H9 (cell line): Measurements from ENCODE around the gene SATB2. TPM values are rescaled to one million over a fixed set of nuclear protein-coding genes. Genes with fewer than 3 reads are reported as not detected.

ENCODE experiments used
- DNase-seq: peaks from one replicate; pipeline ENCODE4 v3.0.0-alpha.2; 2017
- H2AFZ ChIP-seq: one replicate; pipeline ENCODE4 v1.6.1; 2013; ENCODE audit warnings: mild to moderate bottlenecking, low read length, control low read depth, moderate library complexity
- H2AK5ac ChIP-seq: 2 replicates; pipeline ENCODE4 v1.6.1; 2013; ENCODE audit warnings: low read length, control low read depth, mixed read lengths; ENCODE audit not compliant: insufficient read length
- H2BK120ac ChIP-seq: one replicate; pipeline ENCODE4 v1.6.1; 2013; ENCODE audit warnings: low read depth, mild to moderate bottlenecking, low read length, control low read depth, inconsistent platforms; ENCODE audit not compliant: poor library complexity, severe bottlenecking
- H2BK12ac ChIP-seq: 2 replicates; pipeline ENCODE4 v1.6.1; 2013; ENCODE audit warnings: low read length, control low read depth, mixed read lengths, low read depth; ENCODE audit not compliant: insufficient read length
- H2BK15ac ChIP-seq: 2 replicates; pipeline ENCODE4 v1.6.1; 2013; ENCODE audit warnings: low read depth, low read length, control low read depth
- H2BK20ac ChIP-seq: one replicate; pipeline ENCODE4 v1.6.1; 2013; ENCODE audit warnings: low read depth, mild to moderate bottlenecking, low read length, control low read depth, inconsistent platforms; ENCODE audit not compliant: poor library complexity, severe bottlenecking
- H2BK5ac ChIP-seq: 2 replicates; pipeline ENCODE4 v1.6.1; 2013; ENCODE audit warnings: low read length, control low read depth, mixed read lengths; ENCODE audit not compliant: insufficient read length
- H3K14ac ChIP-seq: 2 replicates; pipeline ENCODE4 v1.6.1; 2013; ENCODE audit warnings: low read length, control low read depth; ENCODE audit not compliant: insufficient read depth
- H3K18ac ChIP-seq: 2 replicates; pipeline ENCODE4 v1.6.1; 2013; ENCODE audit warnings: low read depth, mild to moderate bottlenecking, mixed read lengths, low read length, control low read depth; ENCODE audit not compliant: insufficient read length
- H3K23ac ChIP-seq: 2 replicates; pipeline ENCODE4 v1.6.1; 2013; ENCODE audit warnings: low read length, control low read depth, mixed read lengths, low read depth; ENCODE audit not compliant: insufficient read length
- H3K23me2 ChIP-seq: 2 replicates; pipeline ENCODE4 v1.6.1; 2013; ENCODE audit warnings: low read depth, mild to moderate bottlenecking, mixed read lengths, low read length, control low read depth; ENCODE audit not compliant: insufficient read length, poor library complexity, severe bottlenecking
- H3K27ac ChIP-seq: 2 replicates; pipeline ENCODE4 v1.5.1; 2013; ENCODE audit warnings: low read length, control low read depth, mixed read lengths, low read depth; ENCODE audit not compliant: insufficient read length
- H3K27me3 ChIP-seq: 2 replicates; pipeline ENCODE4 v1.6.1; 2013; ENCODE audit warnings: low read length, control low read depth, inconsistent platforms; ENCODE audit not compliant: insufficient read depth
- H3K4ac ChIP-seq: 2 replicates; pipeline ENCODE4 v1.6.1; 2013; ENCODE audit warnings: low read depth, mild to moderate bottlenecking, control low read depth, inconsistent platforms, low read length, moderate library complexity
- H3K4me1 ChIP-seq: 2 replicates; pipeline ENCODE4 v1.6.1; 2013; ENCODE audit warnings: low read length, control low read depth, inconsistent platforms; ENCODE audit not compliant: insufficient read depth
- H3K4me2 ChIP-seq: 2 replicates; pipeline ENCODE4 v1.6.1; 2013; ENCODE audit warnings: low read length, control low read depth, mixed read lengths; ENCODE audit not compliant: insufficient read length, insufficient read depth
- H3K56ac ChIP-seq: 2 replicates; pipeline ENCODE4 v1.6.1; 2013; ENCODE audit warnings: low read depth, mild to moderate bottlenecking, mixed read lengths, low read length, control low read depth; ENCODE audit not compliant: insufficient read length
- H3K79me1 ChIP-seq: 2 replicates; pipeline ENCODE4 v1.6.1; 2013; ENCODE audit warnings: low read depth, mild to moderate bottlenecking, moderate library complexity, low read length, control low read depth, inconsistent platforms; ENCODE audit not compliant: insufficient read depth, poor library complexity, severe bottlenecking
- H3K79me2 ChIP-seq: 2 replicates; pipeline ENCODE4 v1.6.1; 2013; ENCODE audit warnings: low read length, control low read depth, inconsistent platforms; ENCODE audit not compliant: insufficient read depth
- H3K9ac ChIP-seq: 2 replicates; pipeline ENCODE4 v1.6.1; 2013; ENCODE audit warnings: low read length, control low read depth, mixed read lengths; ENCODE audit not compliant: insufficient read length; ENCODE audit errors: extremely low read depth
- H3K9me3 ChIP-seq: one replicate; pipeline ENCODE4 v1.6.1; 2013; ENCODE audit warnings: low read depth, low read length, inconsistent platforms; ENCODE audit not compliant: control insufficient read depth
- H3T11ph ChIP-seq: one replicate; pipeline ENCODE4 v1.6.1; 2013; ENCODE audit warnings: mild to moderate bottlenecking, low read length, control low read depth, inconsistent platforms
- H4K20me1 ChIP-seq: one replicate; pipeline ENCODE4 v1.6.1; 2013; ENCODE audit not compliant: control insufficient read depth, insufficient read length, insufficient read depth
- H4K5ac ChIP-seq: 2 replicates; pipeline ENCODE4 v1.6.1; 2013; ENCODE audit warnings: low read depth, mild to moderate bottlenecking, mixed read lengths, low read length, control low read depth; ENCODE audit not compliant: insufficient read length
- H4K8ac ChIP-seq: replicated peaks from 2 replicates; pipeline ENCODE4 v1.6.1; 2013; ENCODE audit warnings: low read length, control low read depth, mixed read lengths, low read depth; ENCODE audit not compliant: insufficient read length
- H4K91ac ChIP-seq: 2 replicates; pipeline ENCODE4 v1.6.1; 2013; ENCODE audit warnings: low read depth, mild to moderate bottlenecking, moderate library complexity, mixed read lengths, low read length, control low read depth; ENCODE audit not compliant: insufficient read length
- H3K27ac Mint-ChIP-seq, 3 experiments: 2 replicates in 2 of 3; 3 replicates in 1 of 3; pipeline ENCODE4 v1.8.0; 2020 to 2021; ENCODE audit warnings: mixed read lengths in 3 of 3, mild to moderate bottlenecking in 1 of 3, moderate library complexity in 1 of 3
- H3K27me3 Mint-ChIP-seq: 2 replicates; pipeline ENCODE4 v1.8.0; 2021; ENCODE audit warnings: low read depth, mild to moderate bottlenecking, moderate library complexity, mixed read lengths
- H3K36me3 Mint-ChIP-seq, 3 experiments: 2 replicates in 2 of 3; 3 replicates in 1 of 3; pipeline ENCODE4 v1.8.0; 2020 to 2021; ENCODE audit warnings: low read depth in 3 of 3, mixed read lengths in 3 of 3; ENCODE audit not compliant: insufficient read depth in 1 of 3
- H3K4me1 Mint-ChIP-seq, 2 experiments: 2 replicates each; pipeline ENCODE4 v1.8.0; 2020; ENCODE audit warnings: mixed read lengths in 2 of 2
- H3K4me3 Mint-ChIP-seq, 2 experiments: 2 replicates in 1 of 2; 3 replicates in 1 of 2; pipeline ENCODE4 v1.8.0; 2020 to 2021; ENCODE audit warnings: mild to moderate bottlenecking in 2 of 2, mixed read lengths in 2 of 2, moderate library complexity in 1 of 2
- H3K9me3 Mint-ChIP-seq, 2 experiments: 2 replicates in 1 of 2; 3 replicates in 1 of 2; pipeline ENCODE4 v1.8.0; 2020; ENCODE audit warnings: mild to moderate bottlenecking in 2 of 2, mixed read lengths in 2 of 2, moderate library complexity in 1 of 2
- CTCF ChIP-seq: fragments of 200-600 bp; sonication (generic); conservative IDR thresholded peaks from 3 replicates; pipeline ENCODE4 v1.8.0; 2021; ENCODE audit warnings: antibody characterized with exemption, mild to moderate bottlenecking
- WGBS: extraction: QIAGEN DNeasy Blood & Tissue Kit; methylation state at CpG from one replicate; pipeline ENCODE4 v1.1.7; 2013; ENCODE audit warnings: missing lambda C conversion rate, low lambda C conversion rate, mixed read lengths; ENCODE audit not compliant: insufficient read length; ENCODE audit errors: extremely low coverage; 5-methylcytosine and 5-hydroxymethylcytosine counted together
- total RNA-seq: library from RNA; stranded (reverse); gene quantifications from 2 replicates; pipeline ENCODE4 v1.2.1, GENCODE V29; 2021

SATB2 gene
- total RNA-seq, 1 experiment from 2014 or later: 23.8 TPM

DNA sequence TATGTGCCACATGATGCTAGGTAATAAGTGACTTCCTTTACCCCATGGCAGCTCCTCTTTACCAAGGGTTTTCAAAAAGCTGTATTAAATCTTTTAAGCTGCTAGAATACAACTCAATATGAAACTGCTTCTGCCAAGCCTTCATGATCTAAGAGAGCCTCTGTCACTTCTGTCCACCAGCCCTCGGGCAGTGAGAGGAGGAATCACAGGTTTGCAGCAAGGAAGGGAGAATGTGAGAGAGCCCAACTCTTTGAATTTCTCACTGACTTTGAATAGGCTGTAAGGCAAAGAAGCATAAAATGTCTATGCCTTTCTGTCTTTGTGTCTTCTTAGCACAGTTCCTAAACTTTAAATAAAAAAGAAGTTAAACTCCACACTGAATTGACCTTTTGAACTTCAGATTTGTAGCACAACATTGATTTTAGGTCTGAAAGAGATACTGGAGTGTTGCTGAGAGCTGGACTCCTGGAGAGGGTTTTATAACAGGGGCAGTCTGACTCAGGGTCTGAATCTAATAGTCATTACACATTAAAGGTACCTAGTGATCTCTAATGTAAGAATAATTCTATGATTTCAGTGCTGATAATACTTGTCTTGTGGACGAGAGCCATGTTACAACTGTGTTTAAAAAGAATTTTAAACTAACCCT lies 48.1 kb upstream of the SATB2 start:
- Histone ChIP-seq H2AFZ (no peak overlapping the region), H3K4ac (no peak overlapping the region), H3K18ac (no peak overlapping the region), H4K5ac (no peak overlapping the region), H3K27me3 (no peaks in the 10 kb centered on the region), H3K4me2 (no peak overlapping the region), H4K8ac (no peak overlapping the region), H2BK15ac (no peak overlapping the region), H3K56ac (no peak overlapping the region), H4K91ac (no peak overlapping the region), H2BK5ac (no peak overlapping the region), H3K79me1 (no peaks in the 10 kb centered on the region), H3K27ac (no peak overlapping the region), H3K4me1 (no peaks in the 10 kb centered on the region), H3K9ac (no peak overlapping the region), H3K14ac (no peak overlapping the region), H2BK12ac (no peak overlapping the region), H3K23ac (no peak overlapping the region), H3K79me2 (no peaks in the 10 kb centered on the region), H3T11ph (no peak overlapping the region), H2BK120ac (no peak overlapping the region), H2BK20ac (no peak overlapping the region), H2AK5ac (no peak overlapping the region), H3K9me3 (no peaks in the 10 kb centered on the region), H4K20me1 (no peaks in the 10 kb centered on the region), H3K23me2 (no peaks in the 10 kb centered on the region)
- no peaks in the 10 kb centered on the region for H3K27me3 Mint-ChIP-seq
- H3K4me1 Mint-ChIP-seq: no peaks in the 10 kb centered on the region
- no peak for TF ChIP-seq CTCF
- H3K27ac Mint-ChIP-seq: no peak overlapping the region
- WGBS: no CpG with 5 or more reads among the region's 2 CpGs
- no peaks in the 10 kb centered on the region for H3K9me3 Mint-ChIP-seq
- H3K4me3 Mint-ChIP-seq: no peak overlapping the region
- H3K36me3 Mint-ChIP-seq: no peaks in the 10 kb centered on the region
- DNase-seq: no peak
